Hematopoietic multipotent progenitor cell treated with erythropoietin and hydrocortisone succinate and interleukin-3 and kit ligand, for 4 days (in vitro differentiated cells): ENCODE measurements around the gene KAT7.
"Not testable (repeated sequence)": the region's sequence is repeated elsewhere in the genome, so short reads cannot be mapped to it uniquely, and the experiment has no call there.

Source experiments
- DNase-seq: peaks from one replicate; pipeline ENCODE4 v3.0.0-alpha.2; 2015

KAT7 gene

DNA sequence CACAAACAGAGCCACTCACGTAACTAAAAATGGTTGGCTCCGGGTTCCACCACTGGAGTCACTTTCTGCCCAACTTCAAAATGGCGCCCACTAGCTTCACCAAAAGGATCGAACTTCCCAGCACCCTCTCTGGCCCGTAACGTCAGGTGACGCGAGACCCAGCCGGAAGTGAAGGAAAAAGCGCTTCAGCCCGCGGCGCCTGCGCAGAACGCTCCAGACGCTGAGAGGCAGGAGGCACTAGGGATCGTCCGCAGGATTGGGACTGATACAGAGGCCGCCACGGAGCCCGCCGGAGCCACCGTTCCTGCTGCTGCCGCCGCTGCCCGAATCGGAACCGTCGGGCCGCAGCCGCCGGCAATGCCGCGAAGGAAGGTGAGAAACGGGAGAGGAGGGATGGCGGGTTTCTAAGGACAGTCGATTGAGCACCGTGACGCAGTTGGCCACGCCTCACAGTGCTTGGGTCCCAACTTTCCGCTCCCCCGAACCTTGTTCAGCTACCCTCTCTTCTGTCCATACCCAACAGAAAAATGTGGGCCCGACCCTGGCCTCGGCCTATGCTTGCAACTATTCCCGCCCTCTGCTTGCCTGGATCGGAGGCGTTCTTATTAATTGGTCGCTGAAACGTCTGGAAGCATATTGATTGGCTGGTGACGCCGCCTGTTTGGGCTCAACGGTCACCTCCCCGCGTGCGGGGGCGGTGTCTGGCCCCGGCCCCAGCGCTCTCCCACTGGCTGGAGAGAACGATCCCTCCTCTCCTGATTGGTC is at the start of gene KAT7:
KAT7 (plus strand) TSS at position 204 of the 765 bp plus-strand sequence; CDS start at position 358, 154 bp downstream.
- DNase-seq: peak; percentile 100

DNA sequence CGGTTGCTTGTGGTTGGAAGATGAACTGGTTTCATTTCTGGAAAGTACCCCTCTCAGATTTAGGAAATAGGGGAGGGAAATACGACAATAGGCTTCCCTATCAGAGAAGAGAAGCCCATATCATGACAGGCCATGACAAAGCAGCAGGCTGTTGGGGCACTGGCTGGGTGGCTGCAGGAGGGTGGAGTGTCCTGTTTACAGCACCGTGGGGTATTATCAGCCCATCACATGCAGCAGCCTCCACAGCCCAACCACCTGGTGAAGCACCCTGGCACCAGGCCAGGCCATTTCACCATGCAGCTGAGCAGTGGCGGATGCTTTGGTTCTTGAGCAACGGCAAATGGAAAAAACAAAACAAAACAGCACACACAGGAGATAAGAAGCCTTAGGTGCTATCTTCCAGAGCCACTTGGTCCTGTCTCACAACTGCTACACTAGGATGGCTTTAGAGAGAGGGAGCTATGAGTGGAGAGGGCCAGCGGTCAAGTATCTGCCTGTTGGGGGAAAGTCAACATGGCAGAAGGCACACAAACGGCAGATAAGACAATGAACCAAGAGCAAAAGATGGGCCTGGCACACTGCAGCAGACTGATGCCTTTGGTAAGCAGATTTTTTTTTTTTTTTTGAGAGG is 48.7 kb upstream of the KAT7 start:
- DNase-seq: peak; percentile 100

DNA sequence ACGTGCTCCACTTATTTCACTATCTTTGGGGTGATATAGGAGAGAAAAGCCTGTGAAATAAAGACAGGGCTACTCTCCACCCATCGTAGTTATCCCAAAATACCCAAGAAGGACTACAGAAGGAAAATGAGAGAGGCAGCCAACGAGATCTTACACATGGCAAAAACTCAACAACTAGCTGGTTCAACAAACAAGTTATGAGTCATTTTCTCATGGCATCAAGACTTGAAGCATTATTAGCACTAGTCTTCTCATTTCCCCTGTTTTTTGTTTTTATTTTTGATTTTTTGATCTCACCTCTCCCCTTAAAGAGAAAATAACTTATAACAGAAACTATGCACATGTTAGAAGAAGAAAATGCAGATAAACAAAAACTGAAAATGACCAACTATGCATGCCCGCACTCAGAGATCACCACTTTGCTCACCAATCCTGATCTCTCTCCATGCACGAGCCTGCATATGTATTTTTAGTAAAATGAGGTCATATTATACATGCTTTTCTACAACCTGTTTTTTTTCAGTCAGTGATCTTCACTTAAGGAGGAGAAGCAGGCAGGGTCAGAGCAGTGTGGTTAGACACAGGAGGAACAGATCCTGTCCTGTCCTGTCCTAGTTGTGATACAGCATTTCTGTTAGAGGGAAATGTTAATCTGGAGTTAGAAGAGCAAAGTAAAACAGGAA is 47.3 kb upstream of the KAT7 start:
- DNase-seq: peak; percentile 54

DNA sequence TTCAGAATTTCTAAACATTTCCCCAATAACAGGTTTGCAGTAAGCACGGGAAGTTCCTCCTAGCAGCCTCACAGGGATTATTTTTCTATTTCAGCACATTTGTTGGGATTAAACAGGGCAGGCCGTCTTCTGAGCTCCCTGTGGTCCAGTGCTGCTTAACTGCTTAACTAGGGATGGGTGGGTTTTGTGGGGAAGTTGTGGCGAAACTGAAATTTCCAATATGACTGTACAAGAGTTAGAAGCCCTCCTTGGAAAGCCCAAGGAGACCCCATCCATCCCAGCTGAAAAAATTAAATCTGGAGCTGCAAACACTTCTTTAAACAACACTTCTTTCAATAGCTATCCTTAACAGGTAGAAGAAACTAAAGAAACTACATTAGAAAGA is 46.8 kb upstream of the KAT7 start:
- DNase-seq: no peak

DNA sequence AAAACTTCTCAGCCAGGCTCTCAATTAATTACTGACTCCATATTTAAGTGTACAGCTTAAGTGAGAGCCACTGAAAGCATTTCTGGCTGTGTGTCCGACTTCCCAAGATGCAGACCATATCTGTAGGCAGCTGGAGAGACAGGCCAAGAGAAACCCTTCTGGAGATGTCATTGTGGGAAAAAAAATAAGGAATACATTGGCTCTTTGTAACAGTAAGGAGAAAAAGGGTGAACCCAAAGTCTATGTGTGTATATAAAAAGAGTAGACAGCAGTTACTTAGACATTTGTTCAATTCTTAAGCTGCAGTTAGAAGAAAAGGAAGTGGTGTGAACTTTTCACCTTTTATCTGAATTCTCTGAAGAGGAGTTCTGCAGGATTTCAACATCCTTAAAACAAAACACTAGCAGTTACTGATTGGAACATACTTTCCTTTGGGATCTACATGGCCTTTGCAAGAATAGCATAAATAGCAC is 46.3 kb upstream of the KAT7 start:
- peak; percentile 68 for DNase-seq

DNA sequence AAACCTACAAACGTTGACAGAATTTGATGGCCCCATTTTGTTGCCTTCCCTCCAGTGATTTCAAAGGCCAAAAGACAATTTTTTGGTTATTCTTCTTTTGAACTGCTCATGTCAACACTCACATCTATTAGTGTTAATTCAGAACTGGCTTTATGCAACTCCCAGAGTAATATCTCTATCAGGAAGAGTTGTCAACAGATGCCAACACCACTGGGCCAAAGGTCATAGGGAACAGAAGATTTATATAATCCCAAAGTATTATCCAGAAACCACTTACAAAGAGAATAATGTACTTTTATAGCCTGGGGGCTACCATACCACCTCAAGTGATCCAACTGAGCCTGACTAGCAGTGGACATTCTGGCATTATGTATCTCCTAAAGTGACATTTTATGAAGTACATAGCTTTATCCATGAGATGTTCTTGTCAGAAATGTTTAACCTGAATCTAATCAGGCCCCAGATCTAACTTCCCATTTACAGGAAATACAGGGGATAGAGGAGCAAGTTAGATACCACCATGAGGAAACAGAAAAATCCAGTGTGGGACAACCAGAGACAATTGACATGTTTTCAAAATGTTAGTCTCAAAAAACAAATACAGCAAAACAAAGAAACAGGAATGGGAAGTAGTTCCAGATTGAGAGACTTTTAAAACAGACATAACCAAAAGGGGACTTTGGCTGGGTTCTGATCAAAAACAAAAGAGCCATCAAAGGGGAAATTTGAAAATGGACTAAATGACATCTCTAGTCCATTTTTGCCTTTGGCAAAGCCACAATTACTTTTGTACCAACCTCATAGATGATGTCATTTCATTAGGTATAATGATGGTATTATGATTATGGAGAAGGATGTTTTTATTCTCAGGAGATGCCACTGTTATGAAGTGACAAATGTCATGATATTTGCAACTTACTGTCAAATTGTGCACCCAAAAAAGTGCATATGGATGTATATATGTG is 43.0 kb upstream of the KAT7 start:
- no peak for DNase-seq

DNA sequence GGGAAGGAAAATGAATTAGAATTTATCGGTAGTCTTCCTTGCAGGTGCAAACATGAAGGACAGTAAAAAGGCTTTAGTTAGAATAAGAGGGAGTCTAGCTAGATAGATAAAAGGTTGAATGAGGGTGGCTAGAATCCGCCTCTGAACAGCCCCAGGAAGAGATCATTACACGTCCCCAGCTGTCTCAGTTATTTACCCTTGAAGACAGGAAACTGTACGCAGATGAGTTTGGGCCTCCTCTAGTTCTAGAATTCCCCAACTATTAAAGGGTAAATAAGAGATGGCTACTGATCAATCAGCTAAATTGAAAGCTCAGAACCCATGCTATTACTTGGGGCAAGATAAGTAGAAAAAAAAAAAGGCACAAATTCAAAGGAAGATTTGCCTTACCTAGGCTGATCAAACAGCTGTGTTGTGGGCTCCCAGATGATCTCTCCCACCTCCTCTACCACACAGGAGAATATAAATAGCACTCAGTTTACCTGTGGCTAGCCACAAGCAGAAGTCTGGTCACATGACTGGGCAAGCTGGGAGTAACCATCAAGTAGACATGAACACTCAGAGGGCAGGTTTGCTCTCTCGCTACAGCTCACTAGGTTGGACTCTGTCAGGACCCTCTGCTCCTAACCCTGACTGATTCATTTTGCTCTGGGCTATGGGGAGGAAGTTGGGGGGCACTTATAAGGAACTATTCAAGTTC is 41.5 kb upstream of the KAT7 start:
- no peak for DNase-seq

DNA sequence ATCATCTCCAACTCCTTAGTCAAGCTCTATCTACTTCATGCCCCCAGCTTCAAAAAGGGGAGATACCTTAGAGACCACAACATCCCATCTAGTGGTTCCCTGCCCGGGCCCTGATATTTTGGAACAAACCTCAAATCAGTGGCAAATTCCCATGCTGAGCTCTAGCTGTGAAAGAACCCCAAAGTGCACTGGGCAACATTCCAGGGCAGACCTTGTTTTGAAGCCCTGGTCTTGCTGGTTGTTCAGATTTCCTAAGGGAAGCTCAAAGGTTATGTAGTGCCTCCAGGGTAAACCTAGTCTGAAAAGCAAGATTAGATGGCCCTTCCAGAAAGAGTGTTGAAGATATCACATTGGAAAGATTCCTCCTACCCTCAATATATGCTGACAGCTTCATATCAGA is 40.8 kb upstream of the KAT7 start:
- no peak for DNase-seq

DNA sequence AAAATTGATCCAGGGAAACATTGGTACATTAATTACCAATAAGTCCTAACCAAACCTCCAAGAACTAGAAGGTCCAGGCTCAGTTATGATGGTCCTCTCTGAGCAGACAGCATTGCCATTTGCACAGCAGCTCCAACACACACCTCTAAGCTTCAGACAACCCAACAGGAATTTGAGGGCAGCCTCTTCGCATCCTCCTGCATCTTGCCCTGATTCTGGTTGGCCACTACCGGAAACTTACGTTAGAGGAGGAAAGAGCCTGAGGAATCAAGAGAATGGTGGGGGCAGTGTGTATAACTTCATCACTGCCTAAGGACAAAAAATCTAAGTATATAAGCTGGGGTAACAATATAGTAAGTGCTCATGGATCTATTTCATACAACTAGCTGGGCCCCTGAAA is 40.3 kb upstream of the KAT7 start:
- no peak for DNase-seq

DNA sequence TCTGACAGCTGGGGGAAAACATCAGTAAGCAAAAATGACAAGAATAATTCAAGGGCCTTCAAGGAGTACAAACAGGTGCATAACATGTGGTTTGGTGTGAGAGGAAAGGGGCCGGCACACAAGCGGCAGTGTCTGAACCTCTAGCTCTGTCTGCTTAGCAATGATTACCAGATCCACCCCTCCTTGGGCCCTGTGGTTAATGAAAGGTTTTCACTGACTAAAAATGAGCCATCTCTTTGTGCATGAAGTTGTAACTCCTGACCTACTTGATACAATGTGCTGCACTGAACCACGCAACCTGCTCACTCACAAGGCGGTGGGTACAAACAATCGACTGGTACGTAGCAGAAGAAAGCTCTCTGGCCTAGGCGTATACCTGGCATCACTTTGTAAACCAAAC is 39.7 kb upstream of the KAT7 start:
- DNase-seq: peak; percentile 81

DNA sequence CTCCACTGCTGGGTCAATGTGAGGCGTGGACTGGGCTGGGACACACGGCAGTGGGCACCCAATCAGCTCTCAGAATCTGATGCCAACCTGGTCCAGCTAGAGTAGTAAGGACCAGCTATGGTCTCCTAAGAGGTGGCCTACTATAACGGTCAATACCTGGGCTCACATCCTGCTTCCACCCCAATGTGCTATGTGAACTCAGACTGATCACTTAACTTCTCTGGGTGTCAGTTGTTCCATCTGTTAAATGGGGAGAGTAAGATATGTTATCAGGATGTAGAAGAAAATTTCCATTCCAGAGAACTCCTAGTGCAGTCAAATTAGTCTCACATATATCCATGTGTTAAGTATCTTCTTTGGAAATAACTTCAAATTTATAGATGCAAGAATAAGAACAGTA is 38.8 kb upstream of the KAT7 start:
- no peak for DNase-seq

DNA sequence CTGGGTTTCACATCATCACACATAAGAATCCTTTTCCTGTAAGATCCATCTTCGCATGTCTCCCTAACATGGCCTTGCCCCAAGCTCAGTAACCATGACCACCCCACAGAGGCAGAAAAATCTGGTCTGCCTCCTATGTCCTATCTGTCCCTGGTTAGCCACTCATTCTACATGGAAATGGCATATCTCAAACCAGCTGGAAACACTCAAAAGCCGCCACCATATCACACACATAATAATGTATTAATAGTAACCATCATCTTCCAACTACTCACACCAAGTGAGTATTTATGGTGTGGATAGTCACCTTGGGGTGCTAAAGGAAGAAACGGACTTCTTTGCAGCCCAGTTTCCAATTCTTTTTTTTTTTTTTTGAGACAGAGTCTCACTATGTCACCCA is 36.0 kb upstream of the KAT7 start:
- DNase-seq: no peak

DNA sequence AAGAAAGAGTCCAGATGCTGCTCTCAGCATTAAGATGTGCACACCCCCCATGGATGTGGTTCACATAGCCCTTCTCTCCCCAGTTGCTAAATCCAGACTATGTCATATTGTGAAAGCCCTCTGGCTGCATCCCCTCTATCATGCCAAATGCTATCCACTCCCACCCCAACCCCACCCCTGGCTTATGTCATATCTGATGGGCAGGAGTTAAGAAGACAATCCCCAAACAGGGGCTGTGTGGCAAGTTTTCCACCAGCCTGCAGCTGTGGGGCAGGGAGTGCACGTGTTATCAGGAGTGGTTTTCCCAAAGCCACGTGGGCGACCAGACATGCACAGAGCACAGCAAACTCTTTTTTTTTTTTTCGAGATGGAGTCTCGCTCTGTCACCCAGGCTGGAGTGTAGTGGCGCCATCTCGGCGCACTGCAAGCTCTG is 34.5 kb upstream of the KAT7 start:
- peak; percentile 79 for DNase-seq

DNA sequence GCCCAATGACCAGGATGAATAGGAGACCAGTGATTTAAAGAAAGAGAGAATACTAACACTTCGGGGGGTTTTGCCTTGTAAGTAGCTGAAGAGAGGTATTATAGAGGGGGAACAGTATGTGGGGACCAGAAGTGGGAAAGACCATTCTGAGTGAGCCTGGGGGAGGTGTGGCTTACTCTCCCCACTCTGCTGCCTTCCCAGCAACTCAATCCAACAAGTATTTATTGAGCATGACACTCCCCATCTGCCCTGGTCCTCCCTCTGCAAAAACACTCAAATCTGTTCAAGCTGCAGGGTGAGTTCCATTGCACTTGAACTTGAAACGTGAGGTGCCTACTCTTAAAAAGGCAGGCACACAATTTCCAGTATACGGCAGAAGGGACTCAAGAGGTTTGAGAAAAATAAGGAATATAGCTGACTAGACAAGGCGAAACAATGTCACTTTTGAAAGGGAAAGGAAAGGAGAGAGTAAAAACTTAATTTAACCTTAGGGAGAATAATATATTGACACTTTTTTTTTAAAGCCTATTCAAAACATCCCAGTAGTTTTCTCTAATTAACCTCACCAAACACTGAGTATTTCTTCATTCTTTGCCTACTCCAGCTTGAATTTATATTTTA is 32.7 kb upstream of the KAT7 start:
- no peak for DNase-seq

DNA sequence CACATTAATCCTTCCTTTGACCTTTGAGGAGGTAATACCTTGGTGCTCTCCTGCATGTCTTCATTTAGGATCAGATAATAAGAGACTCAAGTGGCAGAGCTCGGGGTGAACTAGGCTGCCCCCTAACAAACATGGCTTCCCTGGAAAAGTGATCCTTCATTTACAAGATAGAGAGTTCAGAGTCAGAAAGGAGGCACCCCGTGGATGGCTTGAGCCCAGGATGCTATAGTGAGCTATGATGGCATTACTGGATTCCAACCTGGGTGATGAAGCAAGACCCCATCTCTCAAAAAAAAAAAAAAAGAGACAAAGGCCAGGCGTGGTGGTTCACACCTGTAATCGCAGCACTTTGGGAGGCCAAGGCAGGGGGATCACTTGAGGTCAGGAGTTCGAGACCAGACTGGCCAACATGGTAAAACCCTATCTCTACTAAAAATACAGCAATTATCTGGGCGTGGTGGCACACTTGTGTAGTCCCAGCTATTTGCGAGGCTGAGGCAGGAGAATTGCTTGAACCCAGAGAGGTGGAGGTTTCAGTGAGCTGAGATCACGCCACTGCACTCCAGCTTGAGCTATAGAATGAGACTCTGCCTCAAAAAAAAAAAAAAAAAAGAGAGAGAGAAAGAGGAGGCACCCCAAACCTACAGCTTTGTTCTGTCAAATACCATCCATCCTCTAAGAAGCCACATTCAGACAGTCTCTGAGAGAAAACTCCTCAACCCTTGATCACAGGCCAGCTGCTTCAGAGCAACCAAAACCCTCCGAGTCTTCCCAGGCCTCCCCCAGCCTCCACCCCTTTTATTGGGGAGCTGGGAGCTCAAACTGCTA is 31.9 kb upstream of the KAT7 start:
- DNase-seq: no peak

DNA sequence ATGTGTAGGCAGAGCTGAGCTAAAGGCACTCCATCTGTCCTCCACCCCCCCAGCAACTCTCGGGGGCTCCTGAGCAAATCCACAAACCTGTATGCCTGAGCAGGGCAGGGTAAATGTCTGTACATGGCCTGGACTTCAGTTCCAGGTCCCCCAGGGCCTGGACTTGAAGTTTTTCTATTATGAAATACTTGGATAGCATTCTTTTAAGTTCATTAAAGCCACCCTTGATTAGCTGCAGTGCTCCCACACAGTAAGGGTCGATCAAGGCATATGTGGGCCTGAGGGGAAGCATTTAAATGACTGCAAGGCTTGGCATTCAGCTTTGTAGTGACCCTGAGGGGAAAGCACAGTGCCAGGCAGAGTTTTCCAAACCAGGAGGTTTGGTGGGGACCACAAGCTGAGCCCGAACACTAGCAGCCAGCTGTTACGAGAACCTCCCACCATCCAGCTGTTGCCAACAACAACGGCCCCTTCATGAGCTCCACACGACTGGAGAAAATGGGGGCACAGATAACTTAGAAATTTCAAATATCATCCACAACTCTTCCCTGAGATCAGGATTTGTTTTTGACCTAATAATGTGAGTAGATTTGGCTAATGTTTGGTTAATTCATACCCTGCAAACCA is 31.2 kb upstream of the KAT7 start:
- DNase-seq: no peak

DNA sequence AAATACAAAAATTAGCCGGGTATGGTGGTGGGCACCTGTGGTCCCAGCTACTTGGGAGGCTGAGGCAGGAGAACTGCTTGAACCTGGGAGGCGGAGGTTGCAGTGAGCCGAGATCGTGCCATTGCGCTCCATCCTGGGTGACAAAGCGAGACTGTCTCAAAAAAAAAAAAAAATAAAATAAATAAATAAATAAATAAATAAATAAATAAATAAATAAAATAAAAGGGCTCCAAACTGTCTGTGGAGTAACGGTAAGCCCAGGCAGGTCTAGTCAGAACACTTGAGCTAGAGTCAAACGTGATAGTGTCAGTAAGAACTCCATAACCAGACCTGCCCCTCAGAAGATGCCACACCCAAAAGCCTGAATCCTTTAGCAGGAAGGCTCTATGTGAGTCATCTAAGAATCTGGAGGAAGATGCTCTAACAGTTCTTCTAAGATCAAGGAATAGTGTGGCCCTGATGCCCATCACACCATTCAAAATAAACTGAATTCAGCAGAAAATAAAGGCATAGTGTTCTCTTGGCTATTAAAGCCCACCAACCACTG is 29.9 kb upstream of the KAT7 start:
- DNase-seq: not testable (repeated sequence)

DNA sequence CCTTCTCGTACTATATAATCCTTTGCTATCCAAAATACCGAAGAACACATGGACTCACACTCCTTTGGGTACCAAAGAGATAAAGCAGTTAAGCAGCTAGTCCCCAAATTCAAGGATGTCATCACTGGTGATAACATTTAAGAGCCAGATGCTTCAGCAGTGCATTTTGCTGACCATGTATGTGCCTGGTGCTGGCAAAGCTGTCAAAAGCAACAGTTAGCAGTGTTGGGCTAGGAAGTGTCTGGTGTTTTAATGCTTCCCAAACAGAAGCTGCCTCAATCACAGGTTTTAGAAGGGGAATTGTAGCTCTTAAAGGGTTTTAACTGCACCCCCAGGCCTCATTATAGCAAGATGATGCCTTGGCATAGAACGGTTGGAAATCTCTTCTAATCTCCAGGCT is 29.3 kb upstream of the KAT7 start:
- DNase-seq: no peak

DNA sequence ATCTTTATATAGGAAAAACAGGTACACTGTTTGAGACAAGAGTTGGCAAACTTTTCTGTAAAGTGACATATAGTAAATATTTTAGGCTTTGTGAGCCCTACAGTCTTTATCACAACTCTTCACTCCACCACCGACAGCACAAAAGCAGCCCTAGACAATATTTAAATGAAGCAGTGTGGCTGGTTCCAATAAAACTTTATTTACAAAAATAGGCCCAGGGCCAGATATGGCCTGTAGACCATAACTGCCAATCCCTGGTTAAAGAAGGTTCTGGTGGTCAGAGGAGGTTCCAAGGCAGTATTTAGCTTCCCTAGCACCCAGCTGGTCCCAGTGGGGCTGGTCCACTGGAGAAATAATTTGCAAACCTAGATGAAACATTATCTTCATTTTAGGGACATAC is 28.2 kb upstream of the KAT7 start:
- DNase-seq: no peak
